Activated effector memory CD4-positive, alpha-beta T cell treated with anti-CD3 and anti-CD28 coated beads, Interleukin-2, amount 50 U/mL, for 16 hours (primary cell): ENCODE measurements around the gene DMXL1.
"Not testable (repeated sequence)": the region's sequence is repeated elsewhere in the genome, so short reads cannot be mapped to it uniquely, and the experiment has no call there.

ENCODE experiments used
- DNase-seq: peaks from one replicate; pipeline ENCODE4 v3.0.0-alpha.2; 2020

The DMXL1 gene

GRCh38 chr5:119123280-119123679, 52.4 kb downstream of the DMXL1 start:
- no peak for DNase-seq

- DNase-seq, result no peak
These were observed 58.9 kb downstream of the DMXL1 start for GRCh38 chr5:119129770-119130169.

DNA sequence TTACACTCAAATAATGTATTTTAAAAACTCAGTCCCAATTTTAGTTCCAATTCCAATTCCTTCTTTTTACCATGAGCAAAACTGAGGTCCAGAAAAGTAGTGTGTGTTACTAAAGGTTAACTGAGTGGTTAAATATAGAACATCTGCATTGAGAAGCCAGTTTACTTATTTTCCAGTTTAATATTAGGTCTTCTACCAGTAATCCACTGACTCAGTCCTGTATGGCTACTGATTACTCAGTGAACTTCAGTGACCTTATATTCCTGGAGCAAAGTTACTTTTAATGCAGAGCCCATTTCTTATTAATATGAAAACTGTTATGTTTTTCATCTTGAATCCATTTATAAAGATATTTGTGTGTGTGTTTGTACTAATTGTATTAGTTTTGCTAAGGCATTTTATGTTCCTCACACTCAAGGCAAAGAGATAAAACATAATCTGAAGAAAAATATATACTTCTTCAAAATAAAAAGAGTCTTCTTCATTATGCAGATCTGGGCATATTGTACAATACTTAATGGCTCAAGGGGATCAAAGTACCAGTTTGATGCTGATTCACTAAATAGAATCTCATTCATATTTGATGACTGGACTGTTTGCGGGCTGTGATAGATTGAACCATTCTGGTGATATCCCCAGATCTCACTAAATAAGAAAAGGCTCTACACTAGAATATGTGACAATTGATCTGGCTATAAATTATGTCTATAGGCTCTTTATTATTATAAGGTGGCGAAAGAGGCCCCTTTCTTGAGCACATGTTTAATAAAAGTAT, 60.8 kb downstream of the DMXL1 start:
- no peak for DNase-seq

- DNase-seq, result not testable (repeated sequence)
These were observed 64.9 kb downstream of the DMXL1 start for GRCh38 chr5:119135743-119136142.

DNA sequence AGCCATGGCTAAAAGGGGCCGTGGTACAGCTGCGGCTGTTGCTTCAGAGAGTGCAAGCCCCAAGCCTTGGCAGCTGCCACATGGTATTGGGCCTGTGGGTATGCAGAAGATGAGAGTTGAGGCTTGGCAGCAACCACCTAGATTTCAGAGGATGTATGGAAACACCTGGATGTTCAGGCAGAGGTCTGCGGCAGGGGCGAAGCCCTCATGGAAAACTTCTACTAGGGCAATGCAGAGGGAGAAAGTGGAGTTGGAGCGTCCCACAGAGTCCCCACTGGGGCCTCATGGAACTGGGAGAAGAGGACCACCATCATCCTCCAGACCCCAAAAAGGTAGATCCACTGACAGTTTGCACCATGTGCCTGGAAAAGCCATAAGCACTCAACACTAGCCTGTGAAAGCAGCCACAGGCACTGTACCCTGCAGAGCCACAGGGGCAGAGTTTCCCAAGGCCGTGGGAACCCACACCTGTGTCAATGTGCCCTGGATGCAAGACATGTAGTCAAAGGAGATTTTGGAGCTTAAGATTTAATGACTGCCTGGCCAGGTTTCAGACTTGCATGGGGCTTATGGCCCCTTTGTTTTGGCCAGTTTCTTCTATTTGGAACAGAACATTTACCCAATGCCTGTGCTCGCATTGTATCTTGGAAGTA, 65.9 kb downstream of the DMXL1 start:
- no peak for DNase-seq

DNA sequence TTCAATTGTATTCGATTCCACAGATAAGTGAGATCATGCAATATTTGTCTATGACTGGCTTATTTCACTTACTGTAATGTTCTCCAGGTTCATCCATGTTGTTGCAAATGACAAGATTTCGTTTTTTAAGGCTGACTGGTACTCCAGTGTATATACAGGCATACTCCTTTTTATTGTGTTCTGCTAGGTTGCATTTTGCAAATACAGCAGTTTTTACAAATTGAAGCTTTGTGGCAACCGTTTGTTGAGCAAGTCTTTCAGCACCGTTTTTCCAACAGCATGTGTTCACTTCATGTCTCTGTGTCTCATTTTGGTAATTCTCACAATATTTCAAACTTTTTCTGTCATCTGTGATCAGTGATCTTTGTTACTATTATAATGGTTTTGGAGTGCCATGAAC, 82.7 kb downstream of the DMXL1 start:
- DNase-seq, result no peak

GRCh38 chr5:119158144-119158543, 87.3 kb downstream of the DMXL1 start:
- no peak for DNase-seq

DNA sequence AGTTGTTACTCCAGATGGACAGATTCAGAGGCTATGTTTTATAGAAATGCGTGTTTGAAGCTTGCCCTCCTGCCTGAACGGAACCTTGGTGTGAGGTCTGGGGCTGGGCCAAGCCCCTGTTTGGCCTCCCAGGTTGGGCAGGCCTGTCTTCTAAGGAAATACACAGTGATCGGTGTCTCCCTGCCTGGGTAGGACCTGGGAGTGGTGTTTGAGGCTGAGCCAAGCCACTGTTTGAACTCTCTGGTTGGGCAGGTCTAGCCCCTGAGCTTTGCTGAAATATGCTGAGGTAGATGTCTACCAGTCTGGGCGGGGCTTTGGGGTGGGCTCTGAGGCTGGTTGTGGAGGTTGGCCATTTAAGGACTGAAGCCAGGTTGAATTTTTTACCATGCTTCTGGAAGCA, 90.5 kb downstream of the DMXL1 start:
- DNase-seq, result no peak

DNA sequence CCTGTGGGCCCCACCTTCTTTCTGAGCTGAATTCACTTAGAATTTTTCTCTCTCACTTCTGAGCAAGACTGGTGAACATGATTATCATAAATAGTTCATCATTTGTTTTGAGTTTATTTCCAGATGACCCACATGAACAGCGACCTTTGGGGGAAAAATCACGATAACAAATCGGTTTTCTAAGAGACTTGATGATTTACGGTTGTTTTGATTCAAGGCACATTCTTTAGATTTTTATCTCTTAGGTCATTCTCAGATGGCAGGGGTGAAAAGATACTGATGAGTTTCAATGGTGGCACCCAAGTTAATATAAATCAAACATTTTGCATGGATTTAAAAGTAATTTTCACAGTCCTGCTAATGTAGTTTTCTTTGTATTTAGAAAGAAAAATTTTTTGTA, 95.1 kb downstream of the DMXL1 start:
- no peak for DNase-seq

GRCh38 chr5:119168401-119168800, 97.5 kb downstream of the DMXL1 start:
- no peak for DNase-seq

DNA sequence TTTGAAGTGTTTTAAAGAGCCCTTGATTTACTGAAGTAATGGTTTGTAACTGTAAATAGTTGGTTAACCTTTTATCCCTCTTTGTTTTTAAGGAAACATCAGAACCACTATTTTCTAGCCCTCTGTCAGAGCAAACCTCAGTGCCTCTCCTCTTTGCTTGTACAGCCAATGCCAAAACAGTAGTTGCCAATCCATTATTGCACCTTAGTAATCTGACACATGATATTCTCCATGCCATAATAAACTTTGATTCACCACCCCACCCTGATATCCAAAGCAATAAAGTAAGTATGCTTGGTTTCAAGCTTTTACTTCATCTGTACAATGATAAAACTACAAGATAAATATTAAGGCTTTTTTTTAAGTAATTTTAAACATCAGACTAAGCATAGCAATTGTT, 100.8 kb downstream of the DMXL1 start:
- DNase-seq, result no peak

GRCh38 chr5:119174578-119175163, 103.8 kb downstream of the DMXL1 start:
- DNase-seq, result no peak

GRCh38 chr5:119176785-119177184, 105.9 kb downstream of the DMXL1 start:
- DNase-seq, result no peak

DNA sequence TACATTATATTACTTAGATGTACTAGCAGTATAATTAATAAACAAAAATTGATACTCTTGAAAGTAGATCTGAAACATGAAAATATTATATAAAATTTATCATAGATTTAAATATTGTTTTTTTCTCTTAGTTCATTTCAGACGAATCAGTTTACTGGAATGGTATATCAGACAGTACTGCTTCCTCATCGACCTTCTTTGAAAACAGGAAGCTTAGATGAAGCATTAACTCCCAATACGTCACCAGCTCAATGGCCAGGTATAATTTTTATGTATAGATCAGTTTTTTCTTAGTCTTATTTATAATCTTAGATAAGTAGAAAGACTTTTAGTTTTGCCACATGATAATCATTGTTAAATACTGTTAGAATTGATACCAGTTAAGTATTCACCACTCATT, 106.3 kb downstream of the DMXL1 start:
- DNase-seq, result no peak

DNA sequence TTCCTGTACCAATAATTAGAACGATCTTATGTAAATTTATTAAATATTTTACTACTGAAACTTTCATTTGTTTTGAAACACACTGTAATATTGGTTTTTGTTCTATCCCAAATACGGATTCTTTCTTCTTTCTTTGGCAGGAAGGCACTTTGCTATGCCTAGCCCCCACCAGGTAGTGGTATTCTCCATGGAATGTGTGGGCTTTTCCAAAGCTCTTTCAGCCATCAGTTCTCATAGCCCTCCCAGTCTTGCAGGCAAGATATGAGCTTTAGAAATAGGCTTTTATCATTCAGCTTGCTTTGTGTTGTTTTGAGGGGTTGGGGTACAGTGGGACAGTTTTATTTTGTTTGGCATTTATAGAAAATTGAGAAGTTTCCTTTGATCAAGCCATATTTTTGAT, 107.5 kb downstream of the DMXL1 start:
- no peak for DNase-seq

DNA sequence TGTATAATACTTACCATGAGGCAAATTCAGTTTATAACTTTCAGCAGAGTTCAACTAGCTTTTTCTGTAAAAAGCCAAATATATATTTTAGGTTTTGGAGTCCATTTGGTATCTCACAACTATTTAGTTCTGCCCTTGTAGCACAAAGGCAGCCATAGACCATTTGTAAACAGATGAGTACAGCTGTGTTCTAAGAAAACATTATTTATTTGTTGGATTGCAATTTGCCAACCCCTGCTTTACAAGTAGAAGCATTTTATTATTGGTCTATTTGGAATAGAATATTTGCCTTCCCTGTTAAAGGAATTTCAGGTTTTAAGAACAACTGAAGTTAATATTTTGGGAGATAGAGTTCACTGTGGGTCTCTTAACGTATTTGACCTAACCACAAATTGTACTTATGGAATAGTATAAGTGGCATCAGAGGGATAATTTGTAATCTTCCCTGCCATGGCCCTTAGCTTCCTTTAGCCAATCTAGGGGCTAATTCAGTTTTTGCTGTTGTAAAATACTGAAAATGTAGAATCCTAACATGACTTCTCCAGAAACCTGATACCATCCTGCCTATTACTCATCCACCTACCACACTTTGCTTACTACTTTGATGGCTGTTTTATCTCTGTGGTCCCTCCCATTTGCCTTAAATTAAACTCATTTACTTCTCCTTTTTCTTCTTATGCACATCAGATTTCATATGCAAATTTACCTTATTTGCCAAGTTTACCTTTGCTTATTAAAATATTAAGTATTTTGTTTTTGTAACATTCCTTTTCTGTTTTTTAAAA, 109.2 kb downstream of the DMXL1 start:
- no peak for DNase-seq

- DNase-seq, result not testable (repeated sequence)
These were observed 114.6 kb downstream of the DMXL1 start for GRCh38 chr5:119185512-119185911.

GRCh38 chr5:119187776-119188529, 117.1 kb downstream of the DMXL1 start:
- no peak for DNase-seq

DNA sequence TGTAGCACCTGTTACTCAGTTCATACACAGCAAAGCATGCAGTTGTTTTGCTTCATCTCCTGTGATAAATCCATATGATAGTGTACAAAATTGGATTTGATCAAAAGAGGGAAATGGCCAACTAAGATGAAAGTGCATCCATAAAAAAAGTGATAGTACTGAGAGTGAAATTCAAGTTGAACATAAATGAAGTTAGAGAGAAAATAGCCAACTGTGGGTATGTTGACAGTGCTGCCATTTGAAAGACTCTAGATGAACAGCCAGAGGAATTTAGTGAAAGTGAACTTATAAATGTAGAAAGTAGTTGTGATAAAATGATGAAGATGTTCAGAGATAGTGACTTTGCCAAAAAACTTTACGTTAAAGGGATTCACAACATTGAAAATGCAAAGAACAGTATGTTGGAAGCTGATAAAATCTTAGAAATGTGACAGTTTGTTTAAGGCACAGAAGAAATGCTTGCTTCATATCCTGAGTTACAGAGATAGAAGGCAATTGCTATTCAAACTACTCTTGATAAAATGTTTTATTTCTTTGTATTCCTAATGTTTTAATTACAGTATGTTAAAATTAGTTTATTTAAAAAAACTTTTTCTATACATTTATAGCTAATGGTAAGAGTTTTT, 119.7 kb downstream of the DMXL1 start:
- DNase-seq, result no peak

DNA sequence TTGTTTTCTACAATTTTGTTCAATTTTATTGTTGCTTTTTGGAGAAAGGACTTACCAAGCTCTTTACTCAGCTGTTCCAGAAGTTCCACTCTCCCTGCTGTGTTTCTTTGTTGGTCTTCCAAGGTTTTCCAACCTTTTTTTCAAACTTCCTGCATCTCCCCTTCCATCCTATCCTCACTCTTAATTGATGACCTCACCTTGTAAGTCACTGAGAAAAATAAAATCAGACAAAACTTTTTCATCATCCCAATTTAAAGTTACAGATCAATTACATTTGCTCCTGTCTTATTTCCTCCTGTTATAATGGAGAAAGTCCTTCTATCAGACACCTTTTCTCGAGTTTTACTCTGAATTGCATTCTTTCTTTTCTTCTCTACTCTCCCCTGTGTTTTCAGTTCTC, 121.1 kb downstream of the DMXL1 start:
- DNase-seq, result no peak

DNA sequence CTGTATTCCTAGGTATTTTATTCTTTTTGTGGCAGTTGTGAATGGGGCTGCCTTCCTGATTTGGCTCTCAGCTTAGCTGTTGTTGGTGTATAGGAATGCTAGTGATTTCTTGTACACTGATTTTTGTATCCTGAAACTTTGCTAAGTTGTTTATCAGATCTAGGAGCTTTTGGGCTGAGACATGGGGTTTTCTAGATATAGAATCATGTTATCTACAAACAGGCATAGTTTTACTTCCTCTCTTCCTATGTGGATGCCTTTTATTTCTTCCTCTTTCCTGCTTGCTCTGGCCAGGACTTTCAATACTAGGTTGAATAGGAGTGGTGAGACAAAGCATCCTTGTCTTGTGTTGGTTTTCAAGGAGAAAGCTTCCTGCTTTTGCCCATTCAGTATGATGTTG, 129.9 kb downstream of the DMXL1 start:
- no peak for DNase-seq

DNA sequence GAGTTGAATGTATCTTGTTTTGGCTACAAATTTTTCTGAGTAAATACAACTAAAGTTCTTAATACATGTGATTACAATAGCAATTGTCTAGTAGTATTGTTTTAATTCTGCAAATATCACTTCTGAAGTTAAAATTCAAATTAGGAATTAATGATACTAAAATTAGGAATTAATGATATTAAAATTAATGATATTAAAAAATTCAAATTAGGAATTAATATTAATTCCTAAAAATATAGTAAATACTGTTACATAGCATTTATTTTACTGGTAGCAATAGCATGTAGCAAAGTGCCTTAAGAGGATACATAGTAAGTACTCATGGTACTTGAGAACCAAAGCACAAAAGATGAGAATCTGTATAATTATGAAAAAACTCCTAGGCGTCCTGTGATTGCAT, 136.2 kb downstream of the DMXL1 start:
- no peak for DNase-seq
